HEK293T (cell line): Measurements from ENCODE around the gene PDE2A.

Source experiments
- ARNT ChIP-seq: fragments of 450-650 bp; IDR thresholded peaks from 2 replicates; pipeline ENCODE4 v1.6.1; 2017; ENCODE audit warnings: mild to moderate bottlenecking
- BHLHE40 ChIP-seq: fragments of 450-650 bp; IDR thresholded peaks from 2 replicates; pipeline ENCODE4 v1.6.1; 2016; ENCODE audit warnings: mild to moderate bottlenecking, moderate library complexity, borderline replicate concordance
- CTBP1 ChIP-seq: fragments of 450-650 bp; IDR thresholded peaks from 2 replicates; pipeline ENCODE4 v1.6.1; 2016; ENCODE audit warnings: borderline replicate concordance
- ELF4 ChIP-seq: fragments of 450-650 bp; IDR thresholded peaks from 2 replicates; pipeline ENCODE4 v1.6.1; 2017; ENCODE audit warnings: antibody characterized with exemption
- FOXA1 ChIP-seq: fragments of 450-650 bp; IDR thresholded peaks from 2 replicates; pipeline ENCODE4 v1.6.1; 2016; ENCODE audit warnings: mild to moderate bottlenecking
- FOXM1 ChIP-seq: fragments of 450-650 bp; IDR thresholded peaks from 2 replicates; pipeline ENCODE4 v1.6.1; 2017; ENCODE audit warnings: mild to moderate bottlenecking, borderline replicate concordance
- HDGF ChIP-seq: fragments of 450-650 bp; IDR thresholded peaks from 2 replicates; pipeline ENCODE4 v1.6.1; 2017; ENCODE audit warnings: antibody characterized with exemption, borderline replicate concordance
- NFRKB ChIP-seq: fragments of 450-650 bp; IDR thresholded peaks from 2 replicates; pipeline ENCODE4 v1.6.1; 2016; ENCODE audit warnings: mild to moderate bottlenecking, moderate library complexity
- PKNOX1 ChIP-seq: fragments of 450-650 bp; IDR thresholded peaks from 2 replicates; pipeline ENCODE4 v1.6.1; 2016
- SP1 ChIP-seq: fragments of 450-650 bp; IDR thresholded peaks from 2 replicates; pipeline ENCODE4 v1.6.1; 2017
- SUZ12 ChIP-seq: fragments of 450-650 bp; IDR thresholded peaks from 2 replicates; pipeline ENCODE4 v1.6.1; 2016; ENCODE audit warnings: mild to moderate bottlenecking
- TARDBP ChIP-seq: fragments of 450-650 bp; IDR thresholded peaks from 2 replicates; pipeline ENCODE4 v1.6.1; 2016
- ZNF384 ChIP-seq: fragments of 450-650 bp; IDR thresholded peaks from 2 replicates; pipeline ENCODE4 v1.6.1; 2016

GRCh38 chr11:72673943-72674828, at the start of gene PDE2A:
- TF ChIP-seq ELF4 = no peak
- no peak for TF ChIP-seq CTBP1
- TF ChIP-seq PKNOX1 = no peak
- TF ChIP-seq ZNF384 = no peak
- no peak for TF ChIP-seq ARNT
- TF ChIP-seq SUZ12 = no peak
- no peak for TF ChIP-seq BHLHE40
- TF ChIP-seq FOXM1 = no peak
- TF ChIP-seq FOXA1 = no peak
- no peak for TF ChIP-seq HDGF
- no peak for TF ChIP-seq NFRKB
- no peak for TF ChIP-seq TARDBP
- TF ChIP-seq SP1 = no peak
